ENCODE results near the gene ZNF366.

- TF ChIP-seq CTCF (IDR thresholded peaks at IDR 0.05) (no peak), POLR2A (IDR thresholded peaks at IDR 0.05) (no peak)
Observed at GRCh38 chr5:72508241-72509170, 1.3 kb upstream of the ZNF366 start.
